Spleen (tissue), 11 donors: ENCODE results near the gene PITPNM2. TPM values are rescaled to one million over a fixed set of nuclear protein-coding genes. Genes with fewer than 3 reads are reported as not detected.

Experiments
- DNase-seq: peaks from one replicate; pipeline ENCODE4 v3.0.0-alpha.2; 2020
- H3K27ac ChIP-seq, 8 donors: fragments of 200-600 bp; sonication (generic) in 7 of 8; 1 replicate in 4 of 8; 2 replicates in 4 of 8; pipeline versions ENCODE4 v1.5.0 to v1.8.0; 2016 to 2021; ENCODE audit warnings: inconsistent platforms in 4 of 8, mild to moderate bottlenecking in 4 of 8, moderate library complexity in 1 of 8
- H3K27me3 ChIP-seq, 7 donors: fragments of 200-600 bp; sonication (generic) in 6 of 7; replicated peaks in 1 of 7; 1 replicate in 4 of 7; 2 replicates in 3 of 7; pipeline versions ENCODE4 v1.5.0 to v1.8.0; 2016 to 2021; ENCODE audit warnings: inconsistent platforms in 3 of 7, mild to moderate bottlenecking in 1 of 7
- H3K36me3 ChIP-seq, 6 donors: fragments of 200-600 bp; sonication (generic) in 5 of 6; 1 replicate in 4 of 6; 2 replicates in 2 of 6; pipeline versions ENCODE4 v1.5.0 to v1.8.0; 2016 to 2021; ENCODE audit warnings: inconsistent platforms in 2 of 6
- H3K4me1 ChIP-seq, 6 donors: fragments of 200-600 bp; sonication (generic) in 5 of 6; 1 replicate in 3 of 6; 2 replicates in 3 of 6; pipeline versions ENCODE4 v1.5.0 to v1.8.0; 2016 to 2021; ENCODE audit warnings: inconsistent platforms in 3 of 6
- H3K4me3 ChIP-seq, 8 donors: fragments of 200-600 bp; sonication (generic) in 7 of 8; 1 replicate in 4 of 8; 2 replicates in 4 of 8; pipeline versions ENCODE4 v1.5.0 to v1.8.0; 2016 to 2021; ENCODE audit warnings: inconsistent platforms in 4 of 8, mild to moderate bottlenecking in 4 of 8, moderate library complexity in 2 of 8
- H3K9me3 ChIP-seq, 8 donors: fragments of 200-600 bp; sonication (generic) in 7 of 8; 1 replicate in 4 of 8; 2 replicates in 4 of 8; pipeline versions ENCODE4 v1.5.0 to v1.8.0; 2016 to 2021; ENCODE audit warnings: inconsistent platforms in 4 of 8
- CTCF ChIP-seq, 11 experiments: fragments of 200-600 bp in 7 of 11; fragments of 450-650 bp in 4 of 11; sonication (generic) in 4 of 11; IDR thresholded peaks in 8 of 11; conservative IDR thresholded peaks in 3 of 11; 1 replicate in 7 of 11; 2 replicates in 4 of 11; pipeline versions ENCODE4 v1.4.0 to v1.8.0; 2016 to 2021; ENCODE audit warnings: antibody characterized with exemption in 11 of 11, inconsistent platforms in 4 of 11, mild to moderate bottlenecking in 1 of 11
- POLR2A ChIP-seq, 3 donors: fragments of 450-650 bp; IDR thresholded peaks; one replicate each; pipeline ENCODE4 v1.5.1; 2017; ENCODE audit warnings: antibody characterized with exemption in 3 of 3, mild to moderate bottlenecking in 1 of 3
- POLR2AphosphoS5 ChIP-seq, 3 donors: sonication (generic); formaldehyde crosslinking; IDR thresholded peaks; one replicate each; pipeline ENCODE4 v1.5.1; 2017; ENCODE audit warnings: antibody characterized with exemption in 3 of 3
- WGBS, 5 donors: extraction: QIAGEN DNeasy Blood & Tissue Kit in 3 of 5; methylation state at CpG; one replicate each; pipeline versions ENCODE4 v1.1.5 to v1.1.7; 2013 to 2018; 5-methylcytosine and 5-hydroxymethylcytosine counted together
- intact Hi-C: fragments of 100-400 bp; cut with DNase I; formaldehyde crosslinking; loops from one replicate; pipeline ENCODE4 v1.15.0; 2023; ENCODE audit warnings: low total_unique reads
- polyA plus RNA-seq, 3 donors: library from polyadenylated mRNA; stranded (reverse); fragments of 200-250 nt; gene quantifications; one replicate each; pipeline ENCODE4 v1.2.1, GENCODE V29; 2013
- total RNA-seq, 7 donors: library from RNA; depleted of rRNA in 3 of 7; stranded (reverse); fragments of >200 nt in 3 of 7; fragmentation: NEBNext Ultra II Directional in 4 of 7; extraction: Animal tissue kit (Norgen Biotek cat#: 25700) in 4 of 7; gene quantifications; one replicate each; pipeline versions ENCODE4 v1.1.0 to v1.2.1, GENCODE V29; 2016 to 2021
- donor health status: healthy with polysubstance abuse.
- donor health status: DM: no; HTN: no; CAD: no; lungs with moderate emphysema.
- donor health status: DM: no; HTN: no; CAD: no.
- donor health status: Bipolar disorder and iron deficiency.
- donor health status: healthy.
- donor health status: DM: no; HTN: no; CAD: no.
- donor health status: DM: yes; HTN: yes; CAD: no.

Gene PITPNM2
- total and polyA plus RNA-seq, 10 donors = 2.2 to 23.7 (median 7.3) TPM

- Histone ChIP-seq H3K27me3 (no peaks in the 10 kb centered on the region), H3K27ac (no peak overlapping the region), H3K9me3 (no peaks in the 10 kb centered on the region), H3K36me3 (no peaks in the 10 kb centered on the region), H3K4me1 (peaks cover 0 to 29% (median 14%) of the 10 kb centered on the region in 6 donors), H3K4me3 (no peak overlapping the region)
- DNase-seq = no peak
- TF ChIP-seq POLR2A (IDR thresholded peaks at IDR 0.05) = no peak
- no peak for TF ChIP-seq CTCF (IDR thresholded peaks at IDR 0.05 in 8 of 11, conservative IDR thresholded peaks at IDR 0.05 in 3 of 11)
- no peak for TF ChIP-seq POLR2AphosphoS5 (IDR thresholded peaks at IDR 0.05)
- intact Hi-C loops = no loop called here
- WGBS, 5 donors = 69 to 77% (median 75%) methylated on average over 4 of the region's 4 CpGs
Observed at GRCh38 chr12:123129621-123130020, 21.3 kb downstream of the PITPNM2 start.

GRCh38 chr12:123127182-123127495, 23.8 kb downstream of the PITPNM2 start:
- Histone ChIP-seq H3K36me3 (no peaks in the 10 kb centered on the region), H3K4me3 (no peak overlapping the region), H3K9me3 (no peaks in the 10 kb centered on the region), H3K27ac (peak overlapping the region in 3 of 8 donors; percentile 28 to 67 (median 50)), H3K4me1 (peaks cover 0 to 27% (median 13%) of the 10 kb centered on the region in 6 donors), H3K27me3 (no peaks in the 10 kb centered on the region)
- intact Hi-C loops = no loop called here
- TF ChIP-seq POLR2AphosphoS5 (IDR thresholded peaks at IDR 0.05) = no peak
- TF ChIP-seq CTCF (IDR thresholded peaks at IDR 0.05 in 8 of 11, conservative IDR thresholded peaks at IDR 0.05 in 3 of 11) = no peak
- TF ChIP-seq POLR2A (IDR thresholded peaks at IDR 0.05) = no peak
- DNase-seq = no peak
- 55 to 85% (median 71%) methylated on average over 6 of the region's 6 CpGs for WGBS, 5 donors

GRCh38 chr12:123126294-123127181, 24.4 kb downstream of the PITPNM2 start:
- H3K9me3 ChIP-seq = no peaks in the 10 kb centered on the region
- no peaks in the 10 kb centered on the region for H3K36me3 ChIP-seq
- intact Hi-C loops = no loop called here
- H3K27me3 ChIP-seq = no peaks in the 10 kb centered on the region
- peaks cover 0 to 27% (median 8%) of the 10 kb centered on the region in 6 donors for H3K4me1 ChIP-seq
- 55 to 74% (median 63%) methylated on average over 6 of the region's 6 CpGs for WGBS, 5 donors
- TF ChIP-seq CTCF (IDR thresholded peaks at IDR 0.05 in 8 of 11, conservative IDR thresholded peaks at IDR 0.05 in 3 of 11) (no peak), POLR2AphosphoS5 (IDR thresholded peaks at IDR 0.05) (peak in 2 of 3 donors; percentile 35 to 53)
- DNase-seq = no peak
- H3K4me3 ChIP-seq = no peak overlapping the region
- peak overlapping the region in 4 of 8 donors; percentile 20 to 67 (median 39) for H3K27ac ChIP-seq

GRCh38 chr12:123122626-123123025, 28.3 kb downstream of the PITPNM2 start:
- Histone ChIP-seq H3K4me1 (peaks cover 0 to 39% (median 14%) of the 10 kb centered on the region in 6 donors), H3K27ac (no peak overlapping the region)
- no peak for DNase-seq

More at GRCh38 chr12:123122626-123123025, 28.3 kb downstream of the PITPNM2 start:
- WGBS, 5 donors = 72 to 85% (median 79%) methylated on average over 3 of the region's 3 CpGs
- no peaks in the 10 kb centered on the region for H3K36me3 ChIP-seq
- TF ChIP-seq POLR2A (IDR thresholded peaks at IDR 0.05) = no peak
- H3K9me3 ChIP-seq = no peaks in the 10 kb centered on the region
- H3K27me3 ChIP-seq = no peaks in the 10 kb centered on the region
- H3K4me3 ChIP-seq = no peak overlapping the region
- intact Hi-C loops = no loop called here
